Neural cell (in vitro differentiated cells): ENCODE data around the gene ASIC1.

Experiments used
- MXI1 ChIP-seq: fragments of 450-650 bp; conservative IDR thresholded peaks from 2 replicates; pipeline ENCODE4 v1.6.1; 2014; ENCODE audit warnings: antibody characterized with exemption, mild to moderate bottlenecking; ENCODE audit not compliant: poor library complexity, severe bottlenecking
- RAD21 ChIP-seq: fragments of 450-650 bp; conservative IDR thresholded peaks from 2 replicates; pipeline ENCODE4 v1.6.1; 2014; ENCODE audit warnings: antibody characterized with exemption, mild to moderate bottlenecking, moderate library complexity
- SMC3 ChIP-seq: fragments of 450-650 bp; conservative IDR thresholded peaks from 2 replicates; pipeline ENCODE4 v1.6.1; 2014; ENCODE audit warnings: antibody characterized with exemption, mild to moderate bottlenecking, moderate library complexity; ENCODE audit not compliant: poor library complexity
- TF ChIP-seq, protein P1 (sequence below): fragments of 450-650 bp; IDR thresholded peaks from 2 replicates; pipeline ENCODE4 v1.5.1; 2014; ENCODE audit warnings: antibody characterized with exemption, mild to moderate bottlenecking, moderate library complexity; ENCODE audit not compliant: poor library complexity, severe bottlenecking
- TF ChIP-seq, protein P2 (sequence below): IDR thresholded peaks from 2 replicates; pipeline ENCODE4 v1.6.1; 2012; ENCODE audit warnings: borderline replicate concordance

DNA sequence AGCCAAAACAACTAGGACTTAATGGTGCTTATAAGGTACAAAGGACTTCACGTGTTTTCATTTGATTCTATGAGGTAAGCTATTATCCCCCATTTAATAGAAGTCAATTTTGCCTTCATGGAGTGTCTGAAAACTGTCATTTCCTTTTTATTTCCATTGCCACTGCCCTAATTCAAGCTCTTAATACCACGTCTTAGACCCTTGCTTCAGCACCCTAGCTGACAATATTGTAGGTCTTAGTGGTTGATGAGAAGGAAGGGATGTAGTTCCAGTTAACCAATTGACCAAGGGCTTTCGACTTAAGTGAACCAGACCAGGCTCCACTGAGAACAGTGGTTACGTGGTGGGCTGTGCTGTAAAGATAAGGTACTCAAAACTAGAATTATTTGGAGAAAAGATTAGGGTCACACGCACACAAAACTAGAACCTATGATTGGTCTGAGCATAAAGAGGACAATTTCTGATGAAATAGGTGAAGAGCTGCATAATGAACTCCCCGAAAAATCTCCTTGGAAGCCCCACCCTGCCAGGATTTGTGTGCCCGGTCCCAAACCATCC, 9.6 kb upstream of the ASIC1 start:
- TF ChIP-seq SMC3: no peak
- TF ChIP-seq, protein P1, sequence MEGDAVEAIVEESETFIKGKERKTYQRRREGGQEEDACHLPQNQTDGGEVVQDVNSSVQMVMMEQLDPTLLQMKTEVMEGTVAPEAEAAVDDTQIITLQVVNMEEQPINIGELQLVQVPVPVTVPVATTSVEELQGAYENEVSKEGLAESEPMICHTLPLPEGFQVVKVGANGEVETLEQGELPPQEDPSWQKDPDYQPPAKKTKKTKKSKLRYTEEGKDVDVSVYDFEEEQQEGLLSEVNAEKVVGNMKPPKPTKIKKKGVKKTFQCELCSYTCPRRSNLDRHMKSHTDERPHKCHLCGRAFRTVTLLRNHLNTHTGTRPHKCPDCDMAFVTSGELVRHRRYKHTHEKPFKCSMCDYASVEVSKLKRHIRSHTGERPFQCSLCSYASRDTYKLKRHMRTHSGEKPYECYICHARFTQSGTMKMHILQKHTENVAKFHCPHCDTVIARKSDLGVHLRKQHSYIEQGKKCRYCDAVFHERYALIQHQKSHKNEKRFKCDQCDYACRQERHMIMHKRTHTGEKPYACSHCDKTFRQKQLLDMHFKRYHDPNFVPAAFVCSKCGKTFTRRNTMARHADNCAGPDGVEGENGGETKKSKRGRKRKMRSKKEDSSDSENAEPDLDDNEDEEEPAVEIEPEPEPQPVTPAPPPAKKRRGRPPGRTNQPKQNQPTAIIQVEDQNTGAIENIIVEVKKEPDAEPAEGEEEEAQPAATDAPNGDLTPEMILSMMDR: no peak
- no peak for TF ChIP-seq RAD21
- TF ChIP-seq, protein P2, sequence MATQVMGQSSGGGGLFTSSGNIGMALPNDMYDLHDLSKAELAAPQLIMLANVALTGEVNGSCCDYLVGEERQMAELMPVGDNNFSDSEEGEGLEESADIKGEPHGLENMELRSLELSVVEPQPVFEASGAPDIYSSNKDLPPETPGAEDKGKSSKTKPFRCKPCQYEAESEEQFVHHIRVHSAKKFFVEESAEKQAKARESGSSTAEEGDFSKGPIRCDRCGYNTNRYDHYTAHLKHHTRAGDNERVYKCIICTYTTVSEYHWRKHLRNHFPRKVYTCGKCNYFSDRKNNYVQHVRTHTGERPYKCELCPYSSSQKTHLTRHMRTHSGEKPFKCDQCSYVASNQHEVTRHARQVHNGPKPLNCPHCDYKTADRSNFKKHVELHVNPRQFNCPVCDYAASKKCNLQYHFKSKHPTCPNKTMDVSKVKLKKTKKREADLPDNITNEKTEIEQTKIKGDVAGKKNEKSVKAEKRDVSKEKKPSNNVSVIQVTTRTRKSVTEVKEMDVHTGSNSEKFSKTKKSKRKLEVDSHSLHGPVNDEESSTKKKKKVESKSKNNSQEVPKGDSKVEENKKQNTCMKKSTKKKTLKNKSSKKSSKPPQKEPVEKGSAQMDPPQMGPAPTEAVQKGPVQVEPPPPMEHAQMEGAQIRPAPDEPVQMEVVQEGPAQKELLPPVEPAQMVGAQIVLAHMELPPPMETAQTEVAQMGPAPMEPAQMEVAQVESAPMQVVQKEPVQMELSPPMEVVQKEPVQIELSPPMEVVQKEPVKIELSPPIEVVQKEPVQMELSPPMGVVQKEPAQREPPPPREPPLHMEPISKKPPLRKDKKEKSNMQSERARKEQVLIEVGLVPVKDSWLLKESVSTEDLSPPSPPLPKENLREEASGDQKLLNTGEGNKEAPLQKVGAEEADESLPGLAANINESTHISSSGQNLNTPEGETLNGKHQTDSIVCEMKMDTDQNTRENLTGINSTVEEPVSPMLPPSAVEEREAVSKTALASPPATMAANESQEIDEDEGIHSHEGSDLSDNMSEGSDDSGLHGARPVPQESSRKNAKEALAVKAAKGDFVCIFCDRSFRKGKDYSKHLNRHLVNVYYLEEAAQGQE: no peak
- no peak for TF ChIP-seq MXI1
